ENCODE results near the gene ERAP2. TPM values are rescaled to one million over a fixed set of nuclear protein-coding genes. Genes with fewer than 3 reads are reported as not detected.
A peak's percentile ranks its signal among the peaks of the same experiment; 100 is the strongest.

Gene ERAP2
- total and polyA plus RNA-seq, 10 of the 15 experiments (the other 5 are each of a cell fraction or from before 2014, with no cell fraction given): 4.0 to 28.7 (median 11.7) TPM

DNA sequence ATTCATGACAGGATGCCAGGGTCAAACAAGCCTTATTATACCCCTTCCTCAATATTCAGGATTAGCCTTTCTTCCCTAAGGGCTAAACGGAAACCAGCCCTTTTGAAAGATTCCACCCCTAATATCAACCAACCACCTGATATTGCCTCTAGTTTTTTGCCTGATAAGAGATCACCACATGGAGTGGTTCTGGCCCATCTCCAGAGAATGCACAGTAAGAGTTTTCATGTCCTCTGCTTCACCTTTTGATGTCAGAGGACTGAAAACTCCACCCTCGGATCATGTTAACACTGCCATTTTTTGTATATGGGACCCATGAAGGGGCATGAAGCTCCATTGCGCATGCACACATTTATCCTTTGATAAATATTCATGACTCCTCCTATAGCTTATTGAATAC, 53.8 kb downstream of the ERAP2 start:
- intact Hi-C loops (cut with micrococcal nuclease; ENCODE audit: unreplicated experiment): no loop called here

DNA sequence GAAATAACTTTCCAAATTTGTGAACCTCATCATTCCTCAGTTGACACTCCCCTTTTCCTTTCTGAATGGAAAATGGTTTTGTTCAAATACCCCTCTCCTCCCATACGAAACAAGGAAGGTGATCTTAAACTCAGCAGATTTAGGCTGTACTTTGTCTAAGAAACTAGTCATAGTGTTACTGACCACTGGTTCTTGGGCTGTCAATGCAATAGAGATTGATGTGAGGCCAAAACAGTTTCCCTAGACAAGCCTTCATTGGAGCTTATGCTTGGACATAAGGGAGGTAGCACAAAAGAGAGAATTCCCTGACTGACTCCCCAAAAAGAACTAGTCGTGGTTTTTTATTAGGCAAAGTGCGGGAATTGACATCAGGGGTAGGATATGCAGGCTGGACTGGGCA, 54.3 kb downstream of the ERAP2 start:
- no peaks in the 10 kb centered on the region for H3K9me3 ChIP-seq (replicated peaks; ENCODE audit: control insufficient read depth, insufficient read depth, low read length)
- no peaks in the 10 kb centered on the region for H3K27me3 ChIP-seq (replicated peaks in 1 of 2; ENCODE audit: control insufficient read depth in 2 of 2, insufficient read depth in 2 of 2, low read length in 1 of 2)
- ATAC-seq (no peak), FAIRE-seq (no peak), DNase-seq (ENCODE audit: low read depth, low spot score) (no peak)
- BruUV-seq (replicated peaks): no TSS peak
- in situ Hi-C loops (cut with MboI): no loop called here
- H3K79me2 ChIP-seq (ENCODE audit: control insufficient read depth, insufficient read depth, low read length): peaks cover 50% of the 10 kb centered on the region
- 97% methylated on average over 3 of the region's 3 CpGs for WGBS (ENCODE audit: insufficient coverage, insufficient replicate concordance, low lambda C conversion rate, missing lambda C conversion rate)
- peak overlapping the region; percentile 73; the same call in 1 of the 2 replicates for H3K4me3 ChIP-seq
- CTCF ChIA-PET: interaction anchor here (1.3 to 6.3 kb wide), 4 partner anchors 10 to 60 kb away, joined by 3 to 35 read pairs (median 4); partner anchors contain the start of gene ERAP2
- SMC1A ChIA-PET (ENCODE audit: uncharacterized antibody, unreplicated experiment): interaction anchor here (1.1 to 5.1 kb wide), 11 partner anchors 7 to 164 kb away, joined by 3 to 78 read pairs (median 22); partner anchors contain the start of gene ERAP2
- peak overlapping the region; percentile 17; the same call in 1 of the 2 replicates for H3K4me2 ChIP-seq (ENCODE audit: control insufficient read depth, insufficient read depth)
- POLR2A ChIA-PET: interaction anchor here (0.7 to 4.3 kb wide), 6 partner anchors 9 to 60 kb away, joined by 3 to 27 read pairs (median 5); no protein-coding TSS in a partner anchor
- H3K36me3 ChIP-seq (ENCODE audit: control insufficient read depth in 2 of 2, insufficient read depth in 2 of 2, low read length in 1 of 2): no peaks in the 10 kb centered on the region
- intact Hi-C loops (cut with micrococcal nuclease; ENCODE audit: unreplicated experiment): no loop called here
- H2AFZ ChIP-seq (ENCODE audit: control insufficient read depth, low read depth, low read length): no peak overlapping the region
- H4K20me1 ChIP-seq (ENCODE audit: control insufficient read depth, insufficient read depth): no peaks in the 10 kb centered on the region
- H3K4me1 ChIP-seq (ENCODE audit: control insufficient read depth, insufficient read depth, low read length): peaks cover 16% of the 10 kb centered on the region
- H3K9ac ChIP-seq (ENCODE audit: control insufficient read depth, insufficient read depth, low read length): no peak overlapping the region
- TF ChIP-seq HDGF (IDR thresholded peaks at IDR 0.05) (no peak), EED (IDR thresholded peaks at IDR 0.05; ENCODE audit: low read depth) (0 out of 2 replicates have a peak, but pooled peaks have one; percentile 15)
- TF ChIP-seq, protein P1, sequence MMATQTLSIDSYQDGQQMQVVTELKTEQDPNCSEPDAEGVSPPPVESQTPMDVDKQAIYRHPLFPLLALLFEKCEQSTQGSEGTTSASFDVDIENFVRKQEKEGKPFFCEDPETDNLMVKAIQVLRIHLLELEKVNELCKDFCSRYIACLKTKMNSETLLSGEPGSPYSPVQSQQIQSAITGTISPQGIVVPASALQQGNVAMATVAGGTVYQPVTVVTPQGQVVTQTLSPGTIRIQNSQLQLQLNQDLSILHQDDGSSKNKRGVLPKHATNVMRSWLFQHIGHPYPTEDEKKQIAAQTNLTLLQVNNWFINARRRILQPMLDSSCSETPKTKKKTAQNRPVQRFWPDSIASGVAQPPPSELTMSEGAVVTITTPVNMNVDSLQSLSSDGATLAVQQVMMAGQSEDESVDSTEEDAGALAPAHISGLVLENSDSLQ (IDR thresholded peaks at IDR 0.05): peak; percentile 54; the same call in 1 of the 2 replicates
- RAD21 ChIA-PET (ENCODE audit: unreplicated experiment): interaction anchor here (1.1 to 5.5 kb wide), 7 partner anchors 9 to 60 kb away, joined by 3 to 67 read pairs (median 26); partner anchors contain the start of gene ERAP2
- peak overlapping the region; percentile 97; the same call in 1 of the 2 replicates for H3K27ac ChIP-seq (ENCODE audit: control insufficient read depth, insufficient read depth)

More for the DNA sequence above, 53.8 kb downstream of the ERAP2 start:
- RAD21 ChIA-PET (ENCODE audit: unreplicated experiment): interaction anchor here (1.7 to 5.5 kb wide), 6 partner anchors 8 to 60 kb away, joined by 4 to 67 read pairs (median 26); partner anchors contain the start of gene ERAP2
- Histone ChIP-seq H3K9ac (ENCODE audit: control insufficient read depth, insufficient read depth, low read length) (no peak overlapping the region), H3K27me3 (replicated peaks in 1 of 2; ENCODE audit: control insufficient read depth in 2 of 2, insufficient read depth in 2 of 2, low read length in 1 of 2) (no peaks in the 10 kb centered on the region), H4K20me1 (ENCODE audit: control insufficient read depth, insufficient read depth) (no peaks in the 10 kb centered on the region), H3K79me2 (ENCODE audit: control insufficient read depth, insufficient read depth, low read length) (peaks cover 46% of the 10 kb centered on the region), H2AFZ (ENCODE audit: control insufficient read depth, low read depth, low read length) (no peak overlapping the region), H3K36me3 (ENCODE audit: control insufficient read depth in 2 of 2, insufficient read depth in 2 of 2, low read length in 1 of 2) (no peaks in the 10 kb centered on the region; a peak in 1 of 4 replicates), H3K4me3 (no peak overlapping the region), H3K4me1 (ENCODE audit: control insufficient read depth, insufficient read depth, low read length) (peaks cover 19% of the 10 kb centered on the region), H3K27ac (ENCODE audit: control insufficient read depth, insufficient read depth) (no peak overlapping the region), H3K9me3 (replicated peaks; ENCODE audit: control insufficient read depth, insufficient read depth, low read length) (no peaks in the 10 kb centered on the region), H3K4me2 (ENCODE audit: control insufficient read depth, insufficient read depth) (no peak overlapping the region)
- POLR2A ChIA-PET: interaction anchor here (0.5 to 4.3 kb wide), 5 partner anchors 8 to 49 kb away, joined by 3 to 27 read pairs (median 6); no protein-coding TSS in a partner anchor
- ATAC-seq (no peak), FAIRE-seq (no peak), DNase-seq (ENCODE audit: low read depth, low spot score) (no peak)
- BruUV-seq (replicated peaks): no TSS peak
- WGBS (ENCODE audit: insufficient coverage, insufficient replicate concordance, low lambda C conversion rate, missing lambda C conversion rate): 100% methylated on average over 3 of the region's 3 CpGs
- in situ Hi-C loops (cut with MboI): no loop called here
- SMC1A ChIA-PET (ENCODE audit: uncharacterized antibody, unreplicated experiment): interaction anchor here (1.3 to 5.1 kb wide), 7 partner anchors 6 to 60 kb away, joined by 3 to 78 read pairs (median 36); partner anchors contain the start of gene ERAP2
- CTCF ChIA-PET: interaction anchor here (1.3 to 6.3 kb wide), 3 partner anchors 9 to 59 kb away, joined by 4 to 35 read pairs (median 4); partner anchors contain the start of gene ERAP2
- TF ChIP-seq SUPT20H (IDR thresholded peaks at IDR 0.05; ENCODE audit: borderline replicate concordance, control insufficient read depth, low read depth, low read length) (no peak), BMI1 (IDR thresholded peaks at IDR 0.05; ENCODE audit: borderline replicate concordance) (no peak), BHLHE40 (IDR thresholded peaks at IDR 0.05; ENCODE audit: borderline replicate concordance in 1 of 2, low read depth in 2 of 2, low read length in 1 of 2) (no peak)
- TF ChIP-seq, protein P2, sequence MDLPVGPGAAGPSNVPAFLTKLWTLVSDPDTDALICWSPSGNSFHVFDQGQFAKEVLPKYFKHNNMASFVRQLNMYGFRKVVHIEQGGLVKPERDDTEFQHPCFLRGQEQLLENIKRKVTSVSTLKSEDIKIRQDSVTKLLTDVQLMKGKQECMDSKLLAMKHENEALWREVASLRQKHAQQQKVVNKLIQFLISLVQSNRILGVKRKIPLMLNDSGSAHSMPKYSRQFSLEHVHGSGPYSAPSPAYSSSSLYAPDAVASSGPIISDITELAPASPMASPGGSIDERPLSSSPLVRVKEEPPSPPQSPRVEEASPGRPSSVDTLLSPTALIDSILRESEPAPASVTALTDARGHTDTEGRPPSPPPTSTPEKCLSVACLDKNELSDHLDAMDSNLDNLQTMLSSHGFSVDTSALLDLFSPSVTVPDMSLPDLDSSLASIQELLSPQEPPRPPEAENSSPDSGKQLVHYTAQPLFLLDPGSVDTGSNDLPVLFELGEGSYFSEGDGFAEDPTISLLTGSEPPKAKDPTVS (IDR thresholded peaks at IDR 0.05; ENCODE audit: low read depth, low read length): no peak

All from GM12878 (cell line).